Keratinocyte (primary cell): ENCODE measurements around the gene INTS14.

Source experiments
- CTCF ChIP-seq, 3 experiments: IDR thresholded peaks in 1 of 3; conservative IDR thresholded peaks in 1 of 3; optimal IDR thresholded peaks in 1 of 3; 2 replicates in 2 of 3; 3 replicates in 1 of 3; pipeline versions ENCODE3 to v1.5.1; 2011; ENCODE audit warnings: low read length in 3 of 3, mild to moderate bottlenecking in 3 of 3, moderate library complexity in 2 of 3, control low read depth in 1 of 3, inconsistent platforms in 1 of 3; ENCODE audit not compliant: insufficient read depth in 2 of 3; ENCODE audit errors: extremely low read depth in 1 of 3
- EZH2 ChIP-seq: IDR thresholded peaks from one replicate; pipeline ENCODE4 v1.6.1; 2012; ENCODE audit warnings: inconsistent platforms, mild to moderate bottlenecking, low read length, moderate library complexity

DNA sequence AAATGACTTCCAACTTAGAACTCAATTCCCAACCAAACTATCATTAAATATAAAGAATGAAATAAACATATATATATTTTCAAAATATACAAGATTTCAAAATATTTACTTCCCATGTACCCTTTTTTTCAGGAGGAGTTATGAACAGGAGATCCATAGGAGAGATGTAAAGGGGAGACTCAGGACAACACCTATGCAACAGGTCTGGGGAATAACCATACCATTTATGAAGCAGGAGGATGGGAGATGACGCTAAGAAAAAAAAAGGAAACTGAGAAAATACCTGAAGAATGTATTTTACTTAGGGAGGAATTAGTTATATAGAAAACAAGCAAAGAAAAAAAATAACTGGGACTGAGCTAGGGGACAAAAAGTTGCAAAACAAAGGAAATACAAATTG lies 23.8 kb downstream of the INTS14 start:
- TF ChIP-seq CTCF (optimal IDR thresholded peaks at IDR 0.05 in 1 of 3, IDR thresholded peaks at IDR 0.05 in 1 of 3, conservative IDR thresholded peaks at IDR 0.05 in 1 of 3; ENCODE audit: extremely low read depth in 1 of 3, insufficient read depth in 2 of 3, low read length in 3 of 3), result no peak
- no peak for TF ChIP-seq EZH2
